Loucy (cell line): ENCODE results near the gene RASA4.
"Not testable (repeated sequence)": the region's sequence is repeated elsewhere in the genome, so short reads cannot be mapped to it uniquely, and the experiment has no call there.

Source experiments
- EZH2phosphoT487 ChIP-seq: fragments of 200-600 bp; IDR thresholded peaks from 2 replicates; pipeline ENCODE4 v1.6.1; 2018; ENCODE audit warnings: antibody characterized with exemption, mild to moderate bottlenecking, moderate library complexity, borderline replicate concordance
- TF ChIP-seq, protein P1 (sequence below): fragments of 200-600 bp; sonication (generic); conservative IDR thresholded peaks from 2 replicates; pipeline ENCODE4 v1.5.1; 2014; ENCODE audit warnings: mild to moderate bottlenecking, antibody characterized with exemption, low read length

DNA sequence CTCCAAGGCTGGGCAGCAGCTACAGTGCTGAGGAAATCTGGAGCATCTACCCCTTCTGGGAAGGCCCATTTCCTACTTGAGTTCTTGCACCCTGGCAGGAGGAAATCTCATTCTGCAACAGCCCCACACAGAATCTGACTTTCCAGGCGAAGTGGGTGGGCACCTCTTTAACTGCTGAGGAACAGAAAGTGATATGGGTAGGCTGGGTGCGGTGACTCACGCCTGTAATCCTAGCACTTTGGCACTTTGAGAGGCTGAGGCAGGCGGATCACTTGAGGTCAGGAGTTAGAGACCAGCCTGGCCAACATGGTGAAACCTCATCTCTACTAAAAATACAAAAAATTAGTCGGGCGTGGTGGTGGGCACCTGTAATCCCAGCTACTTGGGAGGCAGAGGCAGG lies 41.9 kb downstream of the RASA4 start:
- TF ChIP-seq, protein P1, sequence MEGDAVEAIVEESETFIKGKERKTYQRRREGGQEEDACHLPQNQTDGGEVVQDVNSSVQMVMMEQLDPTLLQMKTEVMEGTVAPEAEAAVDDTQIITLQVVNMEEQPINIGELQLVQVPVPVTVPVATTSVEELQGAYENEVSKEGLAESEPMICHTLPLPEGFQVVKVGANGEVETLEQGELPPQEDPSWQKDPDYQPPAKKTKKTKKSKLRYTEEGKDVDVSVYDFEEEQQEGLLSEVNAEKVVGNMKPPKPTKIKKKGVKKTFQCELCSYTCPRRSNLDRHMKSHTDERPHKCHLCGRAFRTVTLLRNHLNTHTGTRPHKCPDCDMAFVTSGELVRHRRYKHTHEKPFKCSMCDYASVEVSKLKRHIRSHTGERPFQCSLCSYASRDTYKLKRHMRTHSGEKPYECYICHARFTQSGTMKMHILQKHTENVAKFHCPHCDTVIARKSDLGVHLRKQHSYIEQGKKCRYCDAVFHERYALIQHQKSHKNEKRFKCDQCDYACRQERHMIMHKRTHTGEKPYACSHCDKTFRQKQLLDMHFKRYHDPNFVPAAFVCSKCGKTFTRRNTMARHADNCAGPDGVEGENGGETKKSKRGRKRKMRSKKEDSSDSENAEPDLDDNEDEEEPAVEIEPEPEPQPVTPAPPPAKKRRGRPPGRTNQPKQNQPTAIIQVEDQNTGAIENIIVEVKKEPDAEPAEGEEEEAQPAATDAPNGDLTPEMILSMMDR, result not testable (repeated sequence)
- TF ChIP-seq EZH2phosphoT487, result not testable (repeated sequence)
